Mononuclear cell (primary cell): Measurements from ENCODE around the gene SMURF2. TPM values are rescaled to one million over a fixed set of nuclear protein-coding genes. Genes with fewer than 3 reads are reported as not detected.

Experiments
- H3K27me3 ChIP-seq: 2 replicates; pipeline ENCODE4 v1.6.0; 2011; ENCODE audit warnings: low read length, control low read depth; ENCODE audit not compliant: insufficient read depth
- H3K4me1 ChIP-seq: 2 replicates; pipeline ENCODE4 v1.5.1; 2011; ENCODE audit warnings: mild to moderate bottlenecking, low read length, control low read depth; ENCODE audit not compliant: insufficient read depth
- H3K4me3 ChIP-seq: 2 replicates; pipeline ENCODE4 v1.5.1; 2011; ENCODE audit warnings: mild to moderate bottlenecking, low read length, moderate library complexity
- H3K9me3 ChIP-seq: 2 replicates; pipeline ENCODE4 v1.5.1; 2011; ENCODE audit warnings: low read depth, mild to moderate bottlenecking, control low read depth, low read length
- total RNA-seq: library from RNA; depleted of rRNA; stranded (reverse); fragments of >200 nt; gene quantifications from one replicate; pipeline ENCODE4 v1.2.3, GENCODE V29; 2012

SMURF2 gene
- 36.5 TPM for total RNA-seq

GRCh38 chr17:64661976-64662773 lies at the start of gene SMURF2:
TSS of gene SMURF2 (minus strand) at chr17:64662307. CDS start at chr17:64661880, 427 bp downstream.
- H3K9me3 ChIP-seq, result no peaks in the 10 kb centered on the region
- H3K4me1 ChIP-seq, result peaks cover 23% of the 10 kb centered on the region
- H3K4me3 ChIP-seq, result peak within 1 kb of the TSS; percentile 67
- H3K27me3 ChIP-seq, result no peaks in the 10 kb centered on the region

- no peaks in the 10 kb centered on the region for H3K9me3 ChIP-seq
- H3K27me3 ChIP-seq, result no peaks in the 10 kb centered on the region
- peaks cover 69% of the 10 kb centered on the region for H3K4me1 ChIP-seq
- H3K4me3 ChIP-seq, result no peak overlapping the region
Measured at GRCh38 chr17:64709481-64709880, 47.4 kb upstream of the SMURF2 start.

- no peaks in the 10 kb centered on the region for H3K9me3 ChIP-seq
- peaks cover 48% of the 10 kb centered on the region for H3K4me1 ChIP-seq
- no peaks in the 10 kb centered on the region for H3K27me3 ChIP-seq
- no peak overlapping the region for H3K4me3 ChIP-seq
Measured at GRCh38 chr17:64707050-64707591, 45.0 kb upstream of the SMURF2 start.

GRCh38 chr17:64706224-64707049 lies 44.3 kb upstream of the SMURF2 start:
- peaks cover 45% of the 10 kb centered on the region for H3K4me1 ChIP-seq
- no peaks in the 10 kb centered on the region for H3K9me3 ChIP-seq
- H3K4me3 ChIP-seq, result no peak overlapping the region
- no peaks in the 10 kb centered on the region for H3K27me3 ChIP-seq

- H3K9me3 ChIP-seq, result no peaks in the 10 kb centered on the region
- no peak overlapping the region for H3K4me3 ChIP-seq
- H3K4me1 ChIP-seq, result peaks cover 20% of the 10 kb centered on the region
- H3K27me3 ChIP-seq, result no peaks in the 10 kb centered on the region
Measured at GRCh38 chr17:64702815-64703214, 40.7 kb upstream of the SMURF2 start.

- no peaks in the 10 kb centered on the region for H3K9me3 ChIP-seq
- no peak overlapping the region for H3K4me3 ChIP-seq
- no peaks in the 10 kb centered on the region for H3K27me3 ChIP-seq
- H3K4me1 ChIP-seq, result peaks cover 5% of the 10 kb centered on the region
Measured at GRCh38 chr17:64698725-64699124, 36.6 kb upstream of the SMURF2 start.

GRCh38 chr17:64694207-64694606 lies 32.1 kb upstream of the SMURF2 start:
- Histone ChIP-seq H3K4me1 (peaks cover 5% of the 10 kb centered on the region), H3K4me3 (no peak overlapping the region), H3K9me3 (no peaks in the 10 kb centered on the region), H3K27me3 (no peaks in the 10 kb centered on the region)

GRCh38 chr17:64692187-64692586 lies 30.1 kb upstream of the SMURF2 start:
- Histone ChIP-seq H3K27me3 (no peaks in the 10 kb centered on the region), H3K9me3 (no peaks in the 10 kb centered on the region), H3K4me1 (peaks cover 5% of the 10 kb centered on the region), H3K4me3 (no peak overlapping the region)

- H3K9me3 ChIP-seq, result no peaks in the 10 kb centered on the region
- H3K27me3 ChIP-seq, result no peaks in the 10 kb centered on the region
- peaks cover 2% of the 10 kb centered on the region for H3K4me1 ChIP-seq
Measured at GRCh38 chr17:64689106-64689505, 27.0 kb upstream of the SMURF2 start.

GRCh38 chr17:64688481-64688880 lies 26.4 kb upstream of the SMURF2 start:
- Histone ChIP-seq H3K4me1 (no peaks in the 10 kb centered on the region), H3K27me3 (no peaks in the 10 kb centered on the region), H3K9me3 (no peaks in the 10 kb centered on the region), H3K4me3 (no peak overlapping the region)

More at GRCh38 chr17:64689106-64689505, 27.0 kb upstream of the SMURF2 start:
- no peak overlapping the region for H3K4me3 ChIP-seq

GRCh38 chr17:64687961-64688360 lies 25.9 kb upstream of the SMURF2 start:
- Histone ChIP-seq H3K4me1 (no peaks in the 10 kb centered on the region), H3K4me3 (no peak overlapping the region), H3K9me3 (no peaks in the 10 kb centered on the region), H3K27me3 (no peaks in the 10 kb centered on the region)

- no peaks in the 10 kb centered on the region for H3K4me1 ChIP-seq
- no peaks in the 10 kb centered on the region for H3K9me3 ChIP-seq
- H3K27me3 ChIP-seq, result no peaks in the 10 kb centered on the region
- H3K4me3 ChIP-seq, result no peak overlapping the region
Measured at GRCh38 chr17:64687376-64687775, 25.3 kb upstream of the SMURF2 start.

- H3K9me3 ChIP-seq, result no peaks in the 10 kb centered on the region
- H3K27me3 ChIP-seq, result no peaks in the 10 kb centered on the region
- H3K4me1 ChIP-seq, result no peaks in the 10 kb centered on the region
- H3K4me3 ChIP-seq, result no peak overlapping the region
Measured at GRCh38 chr17:64686705-64687104, 24.6 kb upstream of the SMURF2 start.

GRCh38 chr17:64685705-64686104 lies 23.6 kb upstream of the SMURF2 start:
- no peaks in the 10 kb centered on the region for H3K4me1 ChIP-seq
- H3K4me3 ChIP-seq, result no peak overlapping the region
- no peaks in the 10 kb centered on the region for H3K27me3 ChIP-seq
- H3K9me3 ChIP-seq, result no peaks in the 10 kb centered on the region

- H3K4me1 ChIP-seq, result no peaks in the 10 kb centered on the region
- H3K27me3 ChIP-seq, result no peaks in the 10 kb centered on the region
- no peak overlapping the region for H3K4me3 ChIP-seq
- H3K9me3 ChIP-seq, result no peaks in the 10 kb centered on the region
Measured at GRCh38 chr17:64683796-64684195, 21.7 kb upstream of the SMURF2 start.
